Kidney capillary endothelial cell (primary cell): Measurements from ENCODE around the gene ZNF70.
A peak's percentile ranks its signal among the peaks of the same experiment; 100 is the strongest.

Experiments used
- DNase-seq: peaks from one replicate; pipeline ENCODE4 v3.0.0-alpha.2; 2018; ENCODE audit warnings: low spot score

ZNF70 gene

DNA sequence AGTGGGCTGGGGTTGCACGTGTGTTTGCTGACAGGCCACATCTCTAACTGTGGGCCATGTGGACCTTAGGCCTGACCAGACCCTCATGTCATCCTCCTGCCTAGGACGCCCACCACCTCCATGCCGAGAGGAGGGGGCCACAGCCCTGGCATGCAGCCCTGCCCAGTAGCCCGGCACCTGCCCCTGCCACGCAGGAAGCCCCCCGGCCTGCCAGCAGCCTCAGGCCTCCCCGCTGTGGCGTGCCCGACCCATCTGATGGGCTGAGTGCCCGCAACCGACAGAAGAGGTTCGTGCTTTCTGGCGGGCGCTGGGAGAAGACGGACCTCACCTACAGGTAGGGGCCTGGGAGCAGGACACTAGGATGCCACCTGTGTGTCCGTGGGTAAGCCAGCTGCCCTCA, 28.2 kb upstream of the ZNF70 start:
- no peak for DNase-seq

DNA sequence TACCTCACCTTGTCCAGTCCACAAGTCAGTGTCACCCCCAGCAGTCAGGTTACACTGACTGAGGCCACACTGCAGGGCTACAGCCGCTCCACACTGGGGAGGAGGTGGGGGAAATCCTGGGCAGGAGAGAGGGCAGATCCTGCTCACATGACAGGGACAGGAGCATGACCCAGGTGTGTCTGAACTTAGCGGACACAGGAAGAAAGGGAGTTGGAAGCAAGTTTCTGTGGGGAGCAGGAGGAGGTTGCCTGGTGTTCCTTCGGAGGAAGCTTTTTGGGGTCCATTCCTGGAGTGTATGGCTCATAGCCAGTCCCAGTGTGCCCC, 27.6 kb upstream of the ZNF70 start:
- DNase-seq: no peak

DNA sequence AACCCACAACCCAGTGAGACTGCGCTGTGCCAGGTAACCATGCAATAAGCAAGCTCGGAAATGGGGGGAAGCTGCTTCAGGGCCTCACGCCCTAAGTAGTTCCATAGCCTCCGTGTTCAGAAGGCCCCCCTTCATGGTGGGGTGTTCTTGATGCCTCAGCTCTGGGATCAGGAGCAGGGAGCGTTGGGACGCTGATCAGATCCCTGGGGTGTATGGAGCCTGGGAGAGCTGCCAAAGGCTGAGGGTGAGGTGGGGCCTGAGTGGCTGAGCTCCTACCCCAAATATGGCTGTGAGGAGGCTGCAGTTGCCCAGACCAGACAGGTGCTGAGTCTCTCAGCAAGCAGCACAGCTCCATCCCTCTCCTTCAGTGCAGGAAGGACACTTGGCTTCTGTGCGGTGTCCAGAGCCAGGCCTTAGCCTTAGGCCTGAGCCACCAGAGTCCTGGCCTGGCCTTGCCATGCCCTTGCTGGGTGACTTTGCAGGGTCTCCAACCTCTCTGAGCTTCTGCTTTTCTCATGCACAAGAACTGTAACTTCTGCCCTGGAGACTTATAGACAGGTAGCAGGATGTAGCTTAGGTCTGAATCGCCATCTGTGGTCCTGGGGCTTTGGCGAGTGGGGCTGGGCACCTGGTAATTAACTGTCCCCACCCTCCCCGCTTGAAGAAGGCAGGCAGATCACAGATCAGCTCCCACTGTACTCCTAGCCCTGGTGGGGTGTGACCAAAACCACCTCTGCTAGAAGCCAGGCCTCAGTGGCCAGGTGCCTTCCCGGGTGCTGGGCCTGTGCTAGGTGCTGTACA, 27.1 kb upstream of the ZNF70 start:
- no peak for DNase-seq

DNA sequence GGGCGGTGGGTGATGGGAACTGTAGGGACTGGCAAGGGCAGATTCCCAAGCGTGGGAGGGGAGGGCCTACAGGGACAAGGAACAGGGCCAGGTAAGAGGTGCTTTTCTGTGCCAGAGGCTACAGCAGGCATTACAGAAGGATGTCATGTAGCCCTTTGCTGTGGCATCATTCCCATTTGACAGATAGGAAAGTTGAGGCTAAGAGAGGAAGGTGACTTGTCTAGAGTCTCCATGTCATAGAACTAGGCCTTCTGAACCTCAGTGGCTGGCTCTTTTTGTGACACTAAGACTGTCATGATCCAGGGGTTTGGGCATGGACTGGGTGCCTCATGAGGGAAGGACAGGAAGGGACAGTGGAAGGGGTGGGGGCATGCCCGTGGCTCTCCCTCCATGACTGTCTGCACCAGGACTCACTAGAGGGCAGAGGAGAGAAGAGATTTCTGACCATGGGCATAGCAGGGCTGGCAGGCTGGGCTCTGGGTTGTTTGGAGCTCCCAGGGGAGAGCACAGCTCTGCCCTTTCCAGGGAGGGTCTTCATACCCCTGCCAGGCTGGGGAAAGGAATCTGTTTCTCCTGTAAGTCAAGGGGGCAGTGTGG, 25.0 kb upstream of the ZNF70 start:
- no peak for DNase-seq

DNA sequence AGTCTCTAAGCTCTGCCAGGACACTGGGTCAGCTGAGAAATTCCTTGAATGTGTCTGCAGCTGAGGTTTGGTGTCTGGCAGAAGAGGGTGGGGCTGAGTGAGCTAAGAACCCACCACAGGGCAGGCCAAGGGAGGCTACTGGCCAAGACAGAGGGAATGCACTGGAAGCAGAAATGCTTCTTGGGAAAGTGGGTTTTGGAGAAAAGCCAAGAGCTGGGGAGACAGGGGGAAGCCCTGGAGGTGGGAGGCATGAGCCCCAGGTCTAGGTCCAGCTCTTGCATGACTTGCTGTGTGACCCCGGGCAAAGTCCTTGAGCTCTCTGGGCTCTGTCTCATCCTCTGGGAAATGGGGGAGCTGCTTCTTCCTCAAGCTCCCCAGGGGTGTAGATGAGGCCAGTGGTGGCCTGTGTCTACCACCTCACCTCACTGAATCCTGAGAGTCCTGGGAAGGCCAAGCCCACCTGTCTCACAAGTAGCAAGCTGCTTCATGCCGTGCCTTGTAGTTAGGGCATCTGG, 24.1 kb upstream of the ZNF70 start:
- DNase-seq: no peak

DNA sequence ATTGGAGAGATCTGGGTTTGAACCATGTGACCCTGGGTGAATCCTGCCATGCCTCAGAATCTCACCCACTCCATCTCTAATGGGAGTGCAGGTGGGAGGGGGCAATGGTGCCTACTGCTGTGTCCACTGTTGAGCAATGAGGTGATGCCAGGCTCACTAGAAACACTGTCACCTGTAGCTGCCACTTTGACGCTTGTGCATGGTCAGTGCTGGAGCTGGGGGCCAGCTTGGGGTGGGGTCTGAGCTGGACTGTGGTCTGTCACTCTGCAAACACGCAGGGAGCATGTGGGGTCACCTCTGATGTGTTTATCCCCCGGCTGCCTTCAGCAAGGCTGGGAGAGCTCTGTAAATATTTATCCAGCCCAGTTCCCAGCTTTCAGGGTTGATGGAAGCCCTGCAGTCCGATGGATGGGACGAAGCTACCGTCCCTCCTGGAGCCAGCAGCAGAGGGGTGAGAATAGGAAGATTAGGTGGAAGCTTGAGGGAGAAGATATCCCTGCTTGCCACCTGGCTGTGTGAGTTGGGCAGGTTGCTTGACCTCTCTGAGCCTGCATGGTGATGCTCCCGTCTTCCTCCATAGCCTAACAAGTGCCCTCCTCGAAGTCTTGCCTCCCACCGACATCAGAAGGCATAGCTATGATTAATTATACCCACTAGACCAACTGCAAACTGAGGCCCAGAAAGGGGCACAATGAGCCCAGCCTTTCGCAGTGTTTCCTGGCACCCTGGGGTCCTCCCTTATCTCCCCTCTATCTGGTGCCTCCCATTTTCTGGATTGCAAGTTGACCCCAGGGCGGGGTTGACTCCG, 23.4 kb upstream of the ZNF70 start:
- DNase-seq: no peak

DNA sequence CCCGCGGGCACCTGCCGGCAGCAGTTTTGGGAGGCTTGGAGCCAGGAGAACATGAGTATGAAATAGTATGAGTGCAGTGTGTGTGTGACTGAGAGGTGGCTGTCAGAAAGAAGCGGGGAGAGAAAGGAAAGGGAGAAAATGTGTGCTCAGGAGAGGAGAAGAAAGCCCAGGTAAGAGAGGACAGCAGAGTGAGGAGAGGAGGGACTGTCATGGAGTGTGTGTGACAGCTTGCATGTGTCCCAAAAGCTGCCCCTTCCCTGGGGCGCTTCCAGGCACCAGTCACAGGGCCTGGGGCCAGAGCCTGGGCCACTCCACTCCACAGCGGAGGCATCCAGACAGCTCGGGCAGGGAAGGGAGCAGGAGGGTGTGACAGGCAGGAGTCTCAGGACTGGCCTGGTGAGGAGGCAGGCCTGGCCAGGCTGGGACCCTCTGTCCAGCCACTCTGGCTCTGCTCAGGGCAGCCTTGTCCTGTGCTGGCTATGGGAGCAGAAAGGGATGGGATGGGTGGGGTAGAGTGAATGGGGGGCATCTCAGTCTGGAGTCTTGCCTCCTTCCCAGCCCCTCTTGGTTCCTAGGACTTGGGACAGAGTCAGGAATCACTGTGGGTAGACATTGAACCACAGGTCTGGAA, 22.7 kb upstream of the ZNF70 start:
- DNase-seq: no peak

DNA sequence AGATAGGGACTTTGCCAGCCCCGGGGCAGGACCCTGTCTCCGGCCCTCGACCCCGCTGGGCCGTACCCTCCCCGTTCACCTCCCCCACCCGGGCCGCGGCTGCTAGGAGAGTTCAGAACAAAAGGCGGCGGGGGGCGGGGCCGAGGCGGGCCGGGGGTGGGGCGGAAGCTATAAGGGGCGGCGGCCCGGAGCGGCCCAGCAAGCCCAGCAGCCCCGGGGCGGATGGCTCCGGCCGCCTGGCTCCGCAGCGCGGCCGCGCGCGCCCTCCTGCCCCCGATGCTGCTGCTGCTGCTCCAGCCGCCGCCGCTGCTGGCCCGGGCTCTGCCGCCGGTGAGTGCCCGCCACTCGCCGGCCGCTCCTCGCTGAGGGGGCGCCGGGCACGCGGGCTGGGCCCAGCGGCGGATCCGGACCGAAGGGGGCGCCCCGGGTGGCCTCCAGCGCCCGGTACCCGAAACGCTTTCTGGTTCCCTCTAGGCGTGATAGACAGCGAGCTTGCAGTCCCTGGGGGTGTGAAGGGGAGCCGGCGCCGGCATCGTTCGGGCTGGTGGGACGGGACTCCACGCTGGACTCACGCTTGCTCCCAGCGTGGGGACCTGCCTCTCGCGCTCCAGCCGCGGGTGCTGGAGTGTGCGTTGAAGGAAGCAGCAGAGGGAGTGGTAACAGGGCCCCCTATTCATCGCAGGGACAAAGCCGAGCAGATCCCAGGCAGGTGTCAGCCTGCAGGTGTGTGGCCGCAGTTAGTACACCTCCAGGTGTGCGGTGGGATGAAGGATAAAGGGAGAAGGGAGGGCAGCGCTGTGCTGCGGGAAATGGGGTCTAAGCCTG, 21.9 kb upstream of the ZNF70 start, which contains the start of gene MMP11:
Gene MMP11, plus strand, starts transcription at position 201 of the 825 bp plus-strand sequence. Its CDS starts 22 bp downstream, at position 223.
- DNase-seq: no peak

DNA sequence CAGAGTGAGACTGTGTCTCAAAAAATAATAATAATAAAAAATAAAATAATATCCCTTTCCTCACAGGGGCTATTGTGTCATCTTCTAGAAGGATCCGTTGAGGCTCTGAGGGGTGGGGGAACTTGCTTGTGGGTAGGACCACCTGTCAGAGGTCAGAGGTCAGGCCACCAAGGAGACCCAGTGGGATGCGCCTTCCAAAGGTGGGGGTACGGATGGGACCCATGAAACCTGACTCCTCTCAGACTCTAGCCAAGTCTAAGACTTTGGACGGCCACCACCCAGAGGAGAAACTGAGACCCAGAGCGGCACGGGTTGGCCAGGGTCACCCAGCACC, 21.4 kb upstream of the ZNF70 start:
- DNase-seq: no peak

DNA sequence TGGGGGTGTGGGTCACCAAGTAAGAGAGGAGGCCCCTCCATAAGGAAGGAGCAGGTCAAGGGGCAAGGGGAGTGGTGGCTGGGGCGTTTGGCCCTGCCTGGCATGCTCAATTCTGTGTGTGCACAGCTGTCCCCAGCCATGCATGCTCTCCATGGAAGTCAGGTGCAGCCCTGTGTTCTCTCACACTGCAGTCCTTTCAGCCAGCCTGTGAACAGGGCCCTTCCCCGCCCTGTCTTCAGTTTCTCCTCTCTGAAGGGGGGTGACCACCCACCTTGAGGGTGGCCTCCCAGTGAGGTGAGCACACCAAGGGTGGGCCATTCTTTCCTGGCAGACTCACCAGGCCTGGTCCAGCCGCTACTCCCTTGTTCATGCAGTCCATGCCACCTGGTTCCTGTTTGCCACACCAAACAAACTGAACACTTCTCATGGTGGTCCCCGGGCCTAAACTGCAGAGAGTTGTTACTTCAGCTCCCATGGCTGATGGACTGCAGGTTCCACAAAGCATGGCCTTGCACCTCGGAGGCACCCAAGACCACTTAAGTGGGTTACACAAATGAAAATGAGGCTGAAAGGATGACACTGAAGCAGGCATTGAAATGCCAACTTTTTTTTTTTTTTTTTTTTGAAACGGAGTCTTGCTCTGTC, 18.5 kb upstream of the ZNF70 start:
- DNase-seq: no peak

DNA sequence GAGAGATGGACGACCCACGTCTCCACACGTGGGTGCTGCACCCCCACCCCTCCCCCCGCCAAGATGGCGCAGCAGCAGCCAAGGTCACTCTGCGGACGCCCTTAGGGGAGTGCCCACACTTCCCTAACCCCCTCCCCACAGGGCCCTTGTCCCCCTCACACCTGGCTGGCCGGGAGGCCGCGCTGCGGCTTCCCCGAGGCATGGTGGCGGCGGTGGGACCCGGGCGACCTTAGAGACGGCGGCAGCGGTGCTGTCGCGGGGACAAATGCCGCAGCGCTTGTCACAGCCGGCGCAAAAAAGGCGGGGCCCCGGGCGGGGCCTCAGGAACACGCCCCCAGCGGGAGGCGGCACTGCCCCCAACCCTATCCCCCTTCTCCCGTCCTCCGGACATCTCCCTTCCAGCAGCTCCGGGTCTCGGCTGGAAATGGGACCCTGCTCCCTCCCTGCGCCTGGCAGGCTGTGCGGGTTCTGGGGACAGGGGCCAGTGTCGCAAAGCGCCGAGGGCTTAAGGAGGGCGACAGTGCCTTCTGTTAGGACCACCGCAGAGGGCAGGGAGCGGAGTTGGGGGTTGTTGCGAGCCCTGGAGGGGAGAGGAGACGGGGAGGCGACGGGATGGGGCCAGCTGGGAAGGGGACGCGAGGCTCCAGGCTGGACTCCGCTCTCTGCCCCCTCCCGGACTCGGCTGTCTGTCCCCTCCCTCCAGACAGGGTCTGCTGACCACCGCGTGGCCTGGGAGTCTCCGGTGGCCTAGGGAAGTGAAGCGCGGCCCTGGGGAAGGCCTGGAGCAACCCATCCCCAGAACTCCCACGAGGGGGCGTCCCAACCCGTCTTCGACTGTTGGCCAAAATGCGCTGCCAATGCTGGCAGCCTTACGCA, 17.0 kb upstream of the ZNF70 start, which contains the start of gene CHCHD10:
Gene CHCHD10, minus strand, starts transcription at position 300 of the 876 bp plus-strand sequence. Its CDS starts 98 bp downstream, at position 202.
- DNase-seq: peak; percentile 77

DNA sequence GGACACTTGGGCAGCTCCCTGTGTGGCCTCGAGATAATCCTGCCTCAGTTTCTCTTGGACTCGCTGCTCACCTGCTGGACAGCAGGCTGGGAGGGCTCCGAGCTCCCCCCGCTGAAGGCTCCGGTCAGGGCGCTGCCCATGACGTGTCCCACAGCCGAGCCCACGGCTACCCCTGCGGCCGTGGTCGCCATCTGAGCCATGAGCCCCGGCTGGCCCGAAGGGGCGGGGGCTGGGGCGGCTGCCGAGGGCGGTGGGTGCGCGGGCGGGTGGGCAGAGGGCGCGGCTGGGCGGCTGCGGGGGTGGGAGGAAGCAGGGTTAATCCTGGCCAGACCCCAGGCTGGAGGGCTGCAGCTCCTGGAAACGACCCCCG, 16.4 kb upstream of the ZNF70 start:
- DNase-seq: no peak

DNA sequence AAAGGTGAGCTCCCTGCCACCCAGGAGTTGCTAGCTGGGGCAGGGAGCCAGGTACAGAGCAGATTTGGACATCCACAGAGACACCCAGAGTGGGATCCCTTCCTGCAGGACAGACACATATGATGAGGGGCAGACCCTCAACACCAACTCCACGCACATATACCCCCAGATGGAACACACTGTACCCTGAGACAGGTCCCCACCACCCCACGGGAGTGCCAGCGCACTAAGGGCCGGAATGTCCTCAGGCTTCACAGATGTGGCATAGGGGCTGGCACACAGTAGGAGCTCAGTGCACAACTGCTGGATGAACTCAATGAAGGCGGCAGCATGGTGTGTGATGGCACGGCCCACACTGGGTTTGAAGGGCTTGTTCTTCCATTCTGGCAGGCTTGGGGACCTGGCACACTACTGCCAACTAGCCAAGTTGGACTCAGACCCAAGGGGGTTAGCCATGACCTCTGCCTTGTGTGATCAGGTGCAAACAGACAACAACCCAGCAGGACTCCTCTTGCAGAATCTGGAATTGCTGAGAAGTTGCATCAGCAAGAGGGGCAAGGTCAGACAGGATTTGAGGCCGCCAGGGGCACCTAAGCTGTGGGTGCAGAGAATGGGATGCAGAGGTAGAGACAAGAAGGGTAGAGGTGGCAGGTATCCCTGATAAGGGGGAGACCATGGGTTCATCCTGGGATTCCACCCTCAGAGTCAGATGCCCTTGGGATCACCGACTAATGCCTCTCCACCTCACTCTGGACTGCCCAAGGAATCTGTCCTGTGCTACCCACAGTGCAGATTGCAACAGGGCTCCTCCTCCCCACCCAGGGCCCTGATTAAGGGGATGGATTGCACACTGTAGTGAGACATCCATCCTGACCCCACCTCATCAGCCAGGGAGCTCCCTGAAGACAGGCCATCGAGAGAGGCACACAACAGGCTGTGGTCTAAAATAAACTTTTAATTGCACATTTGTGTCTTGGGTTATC, 14.3 kb upstream of the ZNF70 start:
- no peak for DNase-seq

DNA sequence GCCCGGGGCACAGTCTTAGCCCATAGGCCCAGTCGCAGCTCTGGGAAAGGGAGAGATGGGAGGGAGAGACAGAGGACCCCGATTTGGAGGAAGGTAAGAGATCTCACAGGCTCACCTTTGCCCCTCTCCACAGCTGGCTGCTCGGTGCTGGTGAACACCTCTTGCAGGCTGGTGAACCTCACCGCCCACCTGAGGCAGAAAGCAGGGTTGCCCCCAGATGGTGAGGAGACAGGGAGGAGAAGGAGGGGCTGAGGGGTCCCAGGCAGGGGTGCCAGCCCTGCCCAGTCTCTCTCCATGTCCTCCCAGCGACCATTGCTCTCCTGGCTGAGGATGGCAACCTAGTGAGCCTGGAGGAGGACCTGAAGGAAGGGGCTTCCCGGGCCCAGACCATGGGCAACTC, 13.0 kb upstream of the ZNF70 start:
- DNase-seq: no peak

DNA sequence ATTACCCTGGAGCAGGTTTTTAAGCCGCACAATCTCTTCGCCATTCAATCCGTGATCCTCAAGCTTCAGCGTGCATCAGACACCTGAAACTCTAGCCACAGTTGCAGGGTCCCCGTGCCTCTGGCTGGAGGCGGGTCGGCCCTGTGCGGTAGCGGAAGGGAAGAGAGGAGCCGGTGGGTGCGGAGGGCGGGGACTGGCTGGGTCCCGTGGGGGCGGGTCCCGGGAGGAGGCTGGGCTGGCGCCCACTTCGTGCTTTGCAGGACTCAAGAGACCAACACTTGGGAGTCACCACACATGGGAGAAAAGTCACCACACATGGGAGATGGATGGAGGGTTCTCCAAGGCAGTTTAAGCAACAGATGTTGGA, 12.7 kb upstream of the ZNF70 start:
- no peak for DNase-seq

DNA sequence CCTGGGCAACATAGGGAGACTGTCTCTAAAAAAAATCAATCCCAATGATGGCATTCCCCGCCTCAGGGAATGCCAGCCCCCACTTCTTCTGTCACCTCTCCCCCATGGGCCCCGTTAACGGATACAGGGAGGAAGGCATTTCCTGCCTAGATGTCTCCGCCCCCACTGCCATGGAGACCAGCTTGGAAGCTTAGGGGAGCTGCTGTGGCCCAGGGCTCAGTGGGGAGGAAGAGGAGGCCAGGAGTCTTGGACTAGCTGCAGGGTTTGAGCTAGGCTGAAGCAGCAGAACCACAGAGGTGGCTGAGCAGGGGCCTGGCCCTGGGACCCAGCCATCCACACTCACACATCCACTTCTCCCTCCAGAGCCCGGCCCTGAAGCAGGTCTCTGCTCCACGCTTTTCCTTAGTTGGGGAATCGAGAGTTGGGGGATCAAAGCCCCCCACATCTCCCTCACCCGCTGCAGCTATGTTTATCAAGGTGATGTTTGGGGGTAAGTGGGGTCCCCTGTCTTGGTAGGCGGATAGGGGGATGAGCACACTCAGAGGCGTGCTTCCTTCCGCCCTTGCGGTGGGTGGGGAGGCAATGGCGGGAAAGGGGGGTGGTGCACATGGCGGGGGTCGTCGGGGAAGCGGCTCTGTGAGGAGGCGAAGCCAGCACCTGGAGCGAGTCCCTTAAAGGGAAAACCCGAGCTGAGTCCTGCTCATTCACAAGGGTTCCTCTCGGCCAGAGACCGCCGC, 12.1 kb upstream of the ZNF70 start, which contains the start of gene C22orf15:
Gene C22orf15, plus strand, starts transcription at position 149 of the 737 bp plus-strand sequence. Its CDS starts 317 bp downstream, at position 466.
- no peak for DNase-seq

DNA sequence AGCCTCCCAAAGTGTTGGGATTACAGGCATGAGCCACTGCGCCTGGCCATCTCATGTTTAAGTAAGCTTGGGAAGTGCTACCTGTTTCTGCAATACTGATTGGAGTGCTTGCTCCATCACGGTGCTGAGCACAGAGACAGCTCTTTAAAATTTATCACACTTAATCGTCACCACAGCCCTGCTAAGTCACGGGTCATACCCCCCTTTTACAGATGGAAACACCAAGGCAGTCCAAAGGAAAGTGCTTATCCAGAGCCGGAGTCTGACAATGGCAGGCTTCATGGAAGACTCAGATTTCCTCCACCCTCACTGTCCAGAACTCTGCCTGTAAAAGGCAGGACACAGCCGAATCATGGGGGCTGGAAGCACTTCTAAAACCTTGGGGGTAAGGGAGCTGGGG, 9.1 kb upstream of the ZNF70 start:
- DNase-seq: no peak

DNA sequence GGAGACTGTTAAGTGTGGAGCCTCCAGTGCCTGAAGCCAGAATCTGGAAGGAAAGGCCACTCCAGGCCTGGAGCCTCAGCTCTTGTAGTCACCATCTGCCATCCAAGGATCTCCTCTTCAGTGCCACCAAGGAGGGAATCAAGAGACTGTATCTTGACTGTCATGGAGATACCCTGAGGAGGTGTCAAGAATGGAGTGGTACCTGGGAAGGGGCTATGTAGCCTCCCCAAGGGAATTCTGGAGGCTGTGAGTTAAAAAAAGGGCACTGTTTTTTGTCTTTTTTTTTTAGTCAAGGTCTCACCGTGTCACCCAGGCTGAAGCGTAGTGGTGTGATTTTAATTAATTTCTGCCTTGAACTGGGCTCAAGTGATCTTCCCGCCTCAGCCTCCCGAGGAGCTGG, 8.7 kb upstream of the ZNF70 start:
- no peak for DNase-seq
